Activated naive CD8-positive, alpha-beta T cell (primary cell): ENCODE results near the gene NDUFS6.

Source experiments
- H3K27ac Mint-ChIP-seq: one replicate; pipeline ENCODE4 v1.8.0; 2021; ENCODE audit warnings: mixed read lengths
- H3K27me3 Mint-ChIP-seq: one replicate; pipeline ENCODE4 v1.8.0; 2021; ENCODE audit warnings: mixed read lengths
- H3K36me3 Mint-ChIP-seq: one replicate; pipeline ENCODE4 v1.8.0; 2021; ENCODE audit warnings: mixed read lengths
- H3K4me1 Mint-ChIP-seq: one replicate; pipeline ENCODE4 v1.8.0; 2021; ENCODE audit warnings: low read depth, mixed read lengths
- H3K4me3 Mint-ChIP-seq: one replicate; pipeline ENCODE4 v1.8.0; 2021; ENCODE audit warnings: mild to moderate bottlenecking, mixed read lengths
- H3K9me3 Mint-ChIP-seq: one replicate; pipeline ENCODE4 v1.8.0; 2021; ENCODE audit warnings: low read depth, mixed read lengths

Gene NDUFS6

GRCh38 chr5:1801222-1801966 is at the start of gene NDUFS6:
NDUFS6 (plus strand) TSS chr5:1801407; CDS start chr5:1801418, 11 bp downstream.
- Mint-ChIP-seq H3K27me3 (no peaks in the 10 kb centered on the region), H3K4me1 (peaks cover 58% of the 10 kb centered on the region), H3K9me3 (no peaks in the 10 kb centered on the region), H3K27ac (peak within 1 kb of the TSS; percentile 96), H3K36me3 (peaks cover 7% of the 10 kb centered on the region), H3K4me3 (peak within 1 kb of the TSS; percentile 95)

DNA sequence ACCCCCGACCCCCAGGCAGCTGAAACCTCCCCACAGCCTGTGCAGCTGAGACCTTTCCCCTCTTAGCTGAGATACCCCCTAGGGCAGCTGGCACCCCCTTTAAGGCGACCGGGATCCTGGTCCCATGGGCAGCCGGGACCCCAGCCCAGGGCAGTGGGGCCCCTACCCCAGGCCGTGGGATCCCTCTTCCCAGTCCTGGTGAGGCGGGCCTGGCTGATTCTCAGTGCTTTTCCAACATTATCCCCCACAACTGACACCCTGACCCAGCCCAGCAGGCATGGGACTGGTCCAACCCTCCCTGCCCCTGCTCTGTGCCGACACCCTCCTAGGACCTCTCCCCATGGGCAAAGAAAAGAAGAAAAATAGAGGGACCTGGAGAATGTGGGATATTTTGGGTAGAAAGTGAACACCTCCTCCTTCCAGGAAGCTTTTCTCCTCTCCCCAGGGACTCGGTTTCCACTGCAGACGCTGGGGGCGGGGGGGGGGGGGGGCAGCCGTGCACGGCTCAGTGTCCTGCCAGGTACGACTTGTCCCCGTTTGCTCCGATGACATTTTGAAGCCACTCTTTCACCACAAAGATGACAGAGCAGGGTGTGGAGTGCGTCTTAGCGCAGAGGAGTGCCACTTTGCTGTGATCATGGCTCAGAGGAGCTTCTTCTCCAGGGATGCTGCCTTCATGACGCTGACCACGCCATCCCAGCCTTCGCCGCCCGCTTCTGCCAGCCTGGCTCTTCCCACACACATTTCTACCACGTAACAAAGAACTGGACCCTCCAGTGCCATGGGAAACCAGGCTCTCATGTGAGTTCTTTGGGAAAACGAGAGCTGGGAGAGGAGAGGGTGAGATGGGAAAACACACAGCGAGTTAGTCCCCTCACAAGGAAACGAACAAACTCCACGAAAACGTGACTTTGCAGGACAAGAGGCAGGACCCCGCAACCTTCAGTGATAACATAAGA is 49.1 kb upstream of the NDUFS6 start:
- Mint-ChIP-seq H3K4me1 (no peaks in the 10 kb centered on the region), H3K27ac (no peak overlapping the region), H3K36me3 (no peaks in the 10 kb centered on the region), H3K9me3 (no peaks in the 10 kb centered on the region), H3K4me3 (no peak overlapping the region), H3K27me3 (peaks cover 1% of the 10 kb centered on the region)

- no peak overlapping the region for H3K4me3 Mint-ChIP-seq
- no peaks in the 10 kb centered on the region for H3K9me3 Mint-ChIP-seq
- H3K27ac Mint-ChIP-seq, result no peak overlapping the region
- no peaks in the 10 kb centered on the region for H3K36me3 Mint-ChIP-seq
- peaks cover 1% of the 10 kb centered on the region for H3K27me3 Mint-ChIP-seq
- no peaks in the 10 kb centered on the region for H3K4me1 Mint-ChIP-seq
These were observed 48.3 kb upstream of the NDUFS6 start for GRCh38 chr5:1752881-1753280.

DNA sequence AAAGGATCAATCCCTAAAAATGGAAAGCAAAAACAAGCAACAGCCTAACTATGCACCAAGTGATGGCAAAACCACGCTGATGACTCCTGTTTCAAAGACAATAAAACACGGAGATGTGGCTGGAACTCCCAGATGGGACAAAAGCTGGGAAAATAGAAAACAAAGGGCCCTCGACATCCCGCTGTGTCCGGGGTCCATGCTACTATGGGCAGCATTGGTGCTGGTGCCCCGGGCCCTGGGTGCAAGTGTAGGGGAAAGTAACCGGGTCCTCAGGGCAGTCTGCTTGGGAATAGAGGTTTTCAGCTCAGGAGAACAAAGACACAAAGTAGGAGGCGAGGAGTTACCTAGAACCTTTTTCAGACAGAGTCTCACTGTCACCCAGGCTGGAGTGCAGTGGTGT is 47.7 kb upstream of the NDUFS6 start:
- no peak overlapping the region for H3K4me3 Mint-ChIP-seq
- H3K36me3 Mint-ChIP-seq, result no peaks in the 10 kb centered on the region
- H3K27me3 Mint-ChIP-seq, result no peaks in the 10 kb centered on the region
- no peak overlapping the region for H3K27ac Mint-ChIP-seq
- peaks cover 4% of the 10 kb centered on the region for H3K9me3 Mint-ChIP-seq
- no peaks in the 10 kb centered on the region for H3K4me1 Mint-ChIP-seq

DNA sequence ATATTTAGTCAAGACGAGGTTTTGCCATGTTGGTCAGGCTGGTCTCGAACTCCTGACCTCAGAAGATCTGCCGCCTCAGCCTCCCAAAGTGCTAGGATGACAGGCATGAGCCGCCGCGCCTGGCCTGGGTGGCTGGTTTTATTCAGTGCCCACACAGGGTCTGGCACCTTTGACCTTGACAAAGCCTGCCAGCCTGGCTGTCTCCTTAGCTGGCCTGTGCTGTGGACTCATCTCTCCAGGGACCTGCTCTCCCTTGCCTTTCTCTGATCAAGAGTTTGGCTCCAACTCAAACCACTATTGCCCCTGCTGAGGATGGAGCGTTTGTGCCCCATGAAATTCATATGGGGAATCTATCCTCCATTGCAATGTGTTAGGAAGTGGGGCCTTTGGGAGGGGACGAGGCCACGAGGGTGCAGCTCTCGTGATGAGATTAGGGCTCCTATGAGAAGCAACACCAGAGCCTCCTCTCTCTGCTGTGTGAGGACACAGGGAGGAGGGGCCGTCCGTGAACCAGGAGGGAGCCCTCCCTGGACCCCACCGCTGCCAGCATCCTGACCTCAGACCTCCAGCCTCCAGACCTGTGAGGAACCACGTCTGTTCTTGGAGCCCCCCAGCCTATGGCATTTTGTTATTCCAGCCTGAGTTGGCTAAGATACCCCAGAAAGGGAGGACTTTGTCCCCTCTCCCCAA is 46.5 kb upstream of the NDUFS6 start:
- H3K36me3 Mint-ChIP-seq, result no peaks in the 10 kb centered on the region
- no peaks in the 10 kb centered on the region for H3K27me3 Mint-ChIP-seq
- no peak overlapping the region for H3K27ac Mint-ChIP-seq
- H3K9me3 Mint-ChIP-seq, result peaks cover 8% of the 10 kb centered on the region
- H3K4me3 Mint-ChIP-seq, result no peak overlapping the region
- H3K4me1 Mint-ChIP-seq, result no peaks in the 10 kb centered on the region

DNA sequence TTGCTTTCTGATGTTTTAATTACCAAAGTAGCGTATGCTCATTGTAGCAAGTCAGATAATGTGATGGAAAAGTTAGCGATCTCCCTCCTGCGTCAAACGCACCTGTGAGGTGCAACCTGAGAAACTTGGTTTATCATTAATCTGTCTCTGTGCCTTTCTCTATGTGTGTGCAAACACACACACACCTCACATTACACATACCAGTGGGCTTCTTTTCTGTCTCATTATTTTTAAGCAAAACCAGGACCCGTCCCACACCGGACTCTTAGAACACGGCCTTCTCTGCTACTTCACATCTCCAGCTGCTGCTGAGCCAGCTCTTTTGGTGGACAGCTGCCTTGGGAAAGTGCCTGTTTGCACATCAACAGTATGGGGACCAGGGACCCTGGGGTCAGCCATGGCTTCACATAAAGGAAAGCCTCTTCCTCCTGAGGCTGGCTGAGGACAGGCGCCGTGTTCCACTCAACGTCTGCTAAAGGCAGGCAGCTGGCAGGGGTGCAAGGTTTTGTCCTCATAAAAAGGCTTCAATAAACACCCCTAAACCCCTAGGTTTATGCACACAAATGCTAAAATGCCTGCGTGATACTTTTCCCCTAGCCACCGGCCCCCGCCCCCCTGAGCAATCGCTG is 45.8 kb upstream of the NDUFS6 start:
- Mint-ChIP-seq H3K27ac (no peak overlapping the region), H3K27me3 (no peaks in the 10 kb centered on the region), H3K4me3 (no peak overlapping the region), H3K9me3 (peaks cover 8% of the 10 kb centered on the region), H3K4me1 (no peaks in the 10 kb centered on the region), H3K36me3 (no peaks in the 10 kb centered on the region)

GRCh38 chr5:1756481-1756880 is 44.7 kb upstream of the NDUFS6 start:
- H3K36me3 Mint-ChIP-seq, result no peaks in the 10 kb centered on the region
- H3K4me3 Mint-ChIP-seq, result no peak overlapping the region
- no peak overlapping the region for H3K27ac Mint-ChIP-seq
- no peaks in the 10 kb centered on the region for H3K27me3 Mint-ChIP-seq
- peaks cover 8% of the 10 kb centered on the region for H3K9me3 Mint-ChIP-seq
- H3K4me1 Mint-ChIP-seq, result no peaks in the 10 kb centered on the region

- Mint-ChIP-seq H3K4me1 (no peaks in the 10 kb centered on the region), H3K27me3 (peaks cover 3% of the 10 kb centered on the region), H3K27ac (no peak overlapping the region), H3K4me3 (no peak overlapping the region), H3K36me3 (no peaks in the 10 kb centered on the region), H3K9me3 (peaks cover 8% of the 10 kb centered on the region)
These were observed 43.7 kb upstream of the NDUFS6 start for GRCh38 chr5:1757511-1757910.

- Mint-ChIP-seq H3K4me3 (no peak overlapping the region), H3K27me3 (peaks cover 3% of the 10 kb centered on the region), H3K4me1 (no peaks in the 10 kb centered on the region)
These were observed 42.6 kb upstream of the NDUFS6 start for GRCh38 chr5:1758574-1758973.

DNA sequence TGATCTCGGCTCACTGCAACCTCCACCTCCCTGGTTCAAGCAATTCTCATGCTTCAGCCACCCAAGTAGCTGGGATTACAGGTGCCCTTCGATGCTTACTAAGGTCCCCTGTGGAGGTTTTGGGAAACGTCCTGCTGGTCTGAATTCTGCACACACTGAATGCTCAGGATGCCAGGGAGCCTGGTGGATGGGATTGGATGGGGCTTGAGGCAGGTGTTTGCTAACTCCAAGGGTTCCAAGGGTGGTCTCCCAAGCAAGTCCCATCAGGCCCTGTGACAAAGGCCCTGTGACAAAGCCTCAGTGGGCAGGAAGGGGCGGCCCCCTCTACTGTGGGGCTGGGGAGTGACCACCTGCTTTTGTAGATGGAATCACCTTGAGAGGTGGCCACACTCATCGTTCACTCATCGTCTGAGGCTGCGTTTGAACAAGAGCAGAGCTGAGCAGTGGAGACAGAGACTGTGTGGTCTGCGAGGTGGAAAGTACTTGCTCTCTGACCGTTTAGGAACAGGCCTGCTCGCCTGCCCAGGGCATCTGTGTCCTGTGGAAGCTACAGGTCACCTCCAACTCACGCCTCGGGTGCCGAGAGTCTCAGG is 41.7 kb upstream of the NDUFS6 start:
- peaks cover 6% of the 10 kb centered on the region for H3K27me3 Mint-ChIP-seq
- H3K36me3 Mint-ChIP-seq, result no peaks in the 10 kb centered on the region
- H3K4me3 Mint-ChIP-seq, result no peak overlapping the region
- no peak overlapping the region for H3K27ac Mint-ChIP-seq
- no peaks in the 10 kb centered on the region for H3K4me1 Mint-ChIP-seq
- H3K9me3 Mint-ChIP-seq, result peaks cover 8% of the 10 kb centered on the region

More at GRCh38 chr5:1758574-1758973, 42.6 kb upstream of the NDUFS6 start:
- no peak overlapping the region for H3K27ac Mint-ChIP-seq
- H3K9me3 Mint-ChIP-seq, result peaks cover 8% of the 10 kb centered on the region
- no peaks in the 10 kb centered on the region for H3K36me3 Mint-ChIP-seq

- Mint-ChIP-seq H3K4me3 (no peak overlapping the region), H3K9me3 (peaks cover 8% of the 10 kb centered on the region)
These were observed 41.0 kb upstream of the NDUFS6 start for GRCh38 chr5:1760231-1760630.

GRCh38 chr5:1760656-1761452 is 40.4 kb upstream of the NDUFS6 start:
- Mint-ChIP-seq H3K4me3 (no peak overlapping the region), H3K27me3 (peaks cover 9% of the 10 kb centered on the region), H3K27ac (no peak overlapping the region), H3K4me1 (no peaks in the 10 kb centered on the region), H3K9me3 (peaks cover 8% of the 10 kb centered on the region), H3K36me3 (no peaks in the 10 kb centered on the region)

More at GRCh38 chr5:1760231-1760630, 41.0 kb upstream of the NDUFS6 start:
- H3K36me3 Mint-ChIP-seq, result no peaks in the 10 kb centered on the region
- peaks cover 9% of the 10 kb centered on the region for H3K27me3 Mint-ChIP-seq
- H3K27ac Mint-ChIP-seq, result no peak overlapping the region
- H3K4me1 Mint-ChIP-seq, result no peaks in the 10 kb centered on the region

DNA sequence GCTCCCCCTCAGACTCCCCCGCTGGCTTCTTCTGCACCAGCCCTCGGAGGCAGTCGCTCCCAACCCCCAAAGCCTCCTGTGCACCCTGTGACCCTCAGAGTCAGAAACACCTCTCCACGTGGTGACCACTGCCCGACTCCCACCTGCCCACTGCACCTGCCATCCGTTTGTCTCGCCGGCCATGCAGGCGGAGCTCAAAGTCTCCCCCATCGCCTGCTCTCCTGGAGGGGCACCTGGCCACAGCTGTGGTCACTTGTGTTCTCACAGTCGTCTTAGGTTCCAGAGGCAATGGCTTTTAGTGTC is 39.8 kb upstream of the NDUFS6 start:
- Mint-ChIP-seq H3K4me1 (no peaks in the 10 kb centered on the region), H3K27ac (no peak overlapping the region), H3K27me3 (peaks cover 9% of the 10 kb centered on the region), H3K36me3 (no peaks in the 10 kb centered on the region), H3K9me3 (peaks cover 8% of the 10 kb centered on the region), H3K4me3 (no peak overlapping the region)
